ENCODE data around the gene PEX11A. TPM values are rescaled to one million over a fixed set of nuclear protein-coding genes. Genes with fewer than 3 reads are reported as not detected.

The PEX11A gene
- total RNA-seq, 4 donors from 2014 or later = 6.7 to 12.2 (median 8.8) TPM

GRCh38 chr15:89666184-89666857 is 24.2 kb downstream of the PEX11A start:
- TF ChIP-seq POLR2A (IDR thresholded peaks at IDR 0.05) (no peak), CTCF (IDR thresholded peaks at IDR 0.05) (no peak)
- 82 to 90% methylated on average over 7 of the region's 8 CpGs for WGBS, 2 donors

GRCh38 chr15:89665449-89666181 is 24.9 kb downstream of the PEX11A start:
- no peak overlapping the region for H3K4me3 ChIP-seq (ENCODE audit: low read depth, poor library complexity, severe bottlenecking)

More at GRCh38 chr15:89666184-89666857, 24.2 kb downstream of the PEX11A start:
- DNase-seq (ENCODE audit: low spot score in 2 of 2) = peak in 1 of 2 donors; percentile 83
- intact Hi-C loops (cut with DNase I; ENCODE audit: low total_unique reads) = no loop called here
- no peak overlapping the region for H3K4me3 ChIP-seq (ENCODE audit: low read depth, poor library complexity, severe bottlenecking)

GRCh38 chr15:89664441-89665350 is 25.9 kb downstream of the PEX11A start:
- no peak overlapping the region for H3K4me3 ChIP-seq (ENCODE audit: low read depth, poor library complexity, severe bottlenecking)
- DNase-seq (ENCODE audit: low spot score in 2 of 2) = peak in 1 of 2 donors; percentile 54
- WGBS, 2 donors = 85 to 88% methylated on average over 13 of the region's 13 CpGs
- TF ChIP-seq POLR2A (IDR thresholded peaks at IDR 0.05) (no peak), CTCF (IDR thresholded peaks at IDR 0.05) (no peak)
- intact Hi-C loops (cut with DNase I; ENCODE audit: low total_unique reads) = no loop called here

More at GRCh38 chr15:89665449-89666181, 24.9 kb downstream of the PEX11A start:
- TF ChIP-seq POLR2A (IDR thresholded peaks at IDR 0.05) (no peak), CTCF (IDR thresholded peaks at IDR 0.05) (no peak)
- WGBS, 2 donors = 0 to 6% methylated on average over 11 to 23 of the region's 72 CpGs
- DNase-seq (ENCODE audit: low spot score in 2 of 2) = peak in 1 of 2 donors; percentile 91
- intact Hi-C loops (cut with DNase I; ENCODE audit: low total_unique reads) = no loop called here

GRCh38 chr15:89662893-89663626 is 27.5 kb downstream of the PEX11A start:
- intact Hi-C loops (cut with DNase I; ENCODE audit: low total_unique reads) = no loop called here
- no peak for TF ChIP-seq POLR2A (IDR thresholded peaks at IDR 0.05)
- TF ChIP-seq CTCF (IDR thresholded peaks at IDR 0.05) = no peak

GRCh38 chr15:89660556-89660955 is 30.0 kb downstream of the PEX11A start:
- intact Hi-C loops (cut with DNase I; ENCODE audit: low total_unique reads) = no loop called here
- H3K4me3 ChIP-seq (ENCODE audit: low read depth, poor library complexity, severe bottlenecking) = no peak overlapping the region
- 83 to 96% methylated on average over 2 of the region's 2 CpGs for WGBS, 2 donors
- TF ChIP-seq POLR2A (IDR thresholded peaks at IDR 0.05) (no peak), CTCF (IDR thresholded peaks at IDR 0.05) (no peak)
- no peak for DNase-seq (ENCODE audit: low spot score in 2 of 2)

More at GRCh38 chr15:89662893-89663626, 27.5 kb downstream of the PEX11A start:
- DNase-seq (ENCODE audit: low spot score in 2 of 2) = peak; percentile 53 to 90
- WGBS, 2 donors = 16 to 43% methylated on average over 11 of the region's 11 CpGs
- no peak overlapping the region for H3K4me3 ChIP-seq (ENCODE audit: low read depth, poor library complexity, severe bottlenecking)

All from lower leg skin (tissue), 4 donors.